K562 (cell line): Measurements from ENCODE around the gene TM9SF3. TPM values are rescaled to one million over a fixed set of nuclear protein-coding genes. Genes with fewer than 3 reads are reported as not detected.
A peak's percentile ranks its signal among the peaks of the same experiment; 100 is the strongest.

Experiments
- DACH1 ChIP-seq: fragments of 450-650 bp; IDR thresholded peaks from 2 replicates; pipeline ENCODE4 v1.6.1; 2018; ENCODE audit not compliant: partially characterized antibody
- E2F4 ChIP-seq: sonication (generic); formaldehyde crosslinking; IDR thresholded peaks from 2 replicates; pipeline ENCODE4 v1.8.0; 2022; ENCODE audit warnings: mild to moderate bottlenecking, low read depth, missing genetic modification reagents
- EGR1 ChIP-seq: fragments of 450-650 bp; conservative IDR thresholded peaks from 2 replicates; pipeline ENCODE4 v1.6.1; 2017; ENCODE audit warnings: mild to moderate bottlenecking
- EP400 ChIP-seq: fragments of 450-650 bp; IDR thresholded peaks from 2 replicates; pipeline ENCODE4 v1.6.1; 2017; ENCODE audit warnings: antibody characterized with exemption, mild to moderate bottlenecking, moderate library complexity
- GABPB2 ChIP-seq: fragments of 250-450 bp; sonication (Bioruptor Pico); conservative IDR thresholded peaks from 2 replicates; pipeline ENCODE4 v1.5.1; 2021; ENCODE audit warnings: mild to moderate bottlenecking
- HNRNPL ChIP-seq: fragments of 200-400 bp; formaldehyde crosslinking; IDR thresholded peaks from 2 replicates; pipeline ENCODE4 v1.6.1; 2017; ENCODE audit warnings: low read depth, mild to moderate bottlenecking, low read length
- KLF16 ChIP-seq: IDR thresholded peaks from 2 replicates; pipeline ENCODE4 v1.6.1; 2016; ENCODE audit warnings: antibody characterized with exemption
- MAFK ChIP-seq: IDR thresholded peaks from 2 replicates; pipeline ENCODE4 v1.6.1; 2011; ENCODE audit warnings: low read length, improper control_type of control experiment
- MBD1 ChIP-seq: fragments of 250-450 bp; sonication (Bioruptor Pico); IDR thresholded peaks from 2 replicates; pipeline ENCODE4 v1.8.0; 2022; ENCODE audit warnings: inconsistent platforms
- PML ChIP-seq: IDR thresholded peaks from 2 replicates; pipeline ENCODE4 v1.6.1; 2012; ENCODE audit warnings: low read length, inconsistent platforms
- PPARD ChIP-seq: fragments of 250-450 bp; sonication (Bioruptor Pico); IDR thresholded peaks from 2 replicates; pipeline ENCODE4 v1.8.0; 2022; ENCODE audit warnings: inconsistent platforms, mild to moderate bottlenecking, moderate library complexity
- PYGO2 ChIP-seq: fragments of 450-650 bp; IDR thresholded peaks from 2 replicates; pipeline ENCODE4 v1.6.1; 2016; ENCODE audit warnings: mild to moderate bottlenecking, missing genetic modification characterization, moderate library complexity, missing compliant biosample characterization
- RBM34 ChIP-seq: fragments of 200-400 bp; formaldehyde crosslinking; IDR thresholded peaks from 2 replicates; pipeline ENCODE4 v1.6.1; 2018; ENCODE audit warnings: low read length, borderline replicate concordance; ENCODE audit not compliant: insufficient read depth
- REST ChIP-seq, 2 experiments: fragments of 450-650 bp; formaldehyde crosslinking in 1 of 2; IDR thresholded peaks; 2 replicates each; pipeline versions ENCODE4 v1.4.0 to v1.6.1; 2014 to 2020; ENCODE audit warnings: mild to moderate bottlenecking in 2 of 2, borderline replicate concordance in 1 of 2, low read depth in 1 of 2
- SP2 ChIP-seq: IDR thresholded peaks from 2 replicates; pipeline ENCODE4 v1.6.1; 2011; ENCODE audit warnings: mild to moderate bottlenecking, low read depth, low read length, moderate library complexity; ENCODE audit not compliant: poor library complexity, severe bottlenecking; ENCODE audit errors: extremely low read depth
- ZBTB7A ChIP-seq: IDR thresholded peaks from 2 replicates; pipeline ENCODE4 v1.6.1; 2011; ENCODE audit warnings: low read depth, mild to moderate bottlenecking, low read length, moderate library complexity, borderline replicate concordance; ENCODE audit not compliant: control insufficient read depth
- ZNF449 ChIP-seq: fragments of 250-450 bp; sonication (Bioruptor Pico); IDR thresholded peaks from 2 replicates; pipeline ENCODE4 v1.8.0; 2022; ENCODE audit warnings: moderate library complexity, mild to moderate bottlenecking, inconsistent platforms
- polyA plus RNA-seq, 8 experiments: library from polyadenylated mRNA; depleted of rRNA in 4 of 8; stranded (reverse) in 5 of 8; unstranded in 3 of 8; fragments of >200 nt; fragmentation: Nextera tagmentation in 2 of 8; fragmentation: Illumina TruSeq in 1 of 8; extraction: Ambion mirVana in 2 of 8; extraction: Trizol in 1 of 8; gene quantifications; 2 replicates each; pipeline versions ENCODE4 v1.2.1 to v1.2.3, GENCODE V29; 2011 to 2014; ENCODE audit warnings: inconsistent platforms in 1 of 8, missing spikeins in 1 of 8
- total RNA-seq, 7 experiments: library from RNA; depleted of rRNA in 6 of 7; stranded (reverse); fragments of >200 nt in 6 of 7; fragmentation: Illumina TruSeq in 2 of 7; extraction: Trizol in 2 of 7; gene quantifications; 2 replicates each; pipeline versions ENCODE4 v1.2.1 to v1.2.3, GENCODE V29; 2011 to 2021; ENCODE audit warnings: low replicate concordance in 1 of 7

Gene TM9SF3
- total and polyA plus RNA-seq, 9 of the 15 experiments (the other 6 are each of a cell fraction or from before 2014, with no cell fraction given) = 16.1 to 63.1 (median 34.9) TPM

- TF ChIP-seq E2F4 (no peak), EGR1 (peak; percentile 26; the same call in 1 of the 2 replicates), PML (peak; percentile 95), REST (IDR thresholded peaks at IDR 0.05; ENCODE audit: borderline replicate concordance) (peak; percentile 32; the same call in 1 of the 2 replicates), REST (CRISPR knock-in tag; IDR thresholded peaks at IDR 0.05; ENCODE audit: low read depth) (no peak), EP400 (peak; percentile 65; the same call in 1 of the 2 replicates), SP2 (no peak), PYGO2 (tag) (no peak), MBD1 (CRISPR knock-in tag) (no peak), PPARD (CRISPR knock-in tag) (no peak), RBM34 (no peak), ZBTB7A (no peak), ZNF449 (no peak), GABPB2 (no peak), DACH1 (peak; percentile 72), MAFK (no peak), KLF16 (peak; percentile 95), HNRNPL (no peak)
These were observed 32.3 kb upstream of the TM9SF3 start (continued) for GRCh38 chr10:96619120-96619519.
